SW 1271 (cell line): Measurements from ENCODE around the gene SWSAP1.
"Not testable (repeated sequence)": the region's sequence is repeated elsewhere in the genome, so short reads cannot be mapped to it uniquely, and the experiment has no call there.

Source experiments
- DNase-seq, 2 experiments: peaks; one replicate each; lab custom pipeline; 2025; lab: John Stamatoyannopoulos, UW

Gene SWSAP1, protein sequence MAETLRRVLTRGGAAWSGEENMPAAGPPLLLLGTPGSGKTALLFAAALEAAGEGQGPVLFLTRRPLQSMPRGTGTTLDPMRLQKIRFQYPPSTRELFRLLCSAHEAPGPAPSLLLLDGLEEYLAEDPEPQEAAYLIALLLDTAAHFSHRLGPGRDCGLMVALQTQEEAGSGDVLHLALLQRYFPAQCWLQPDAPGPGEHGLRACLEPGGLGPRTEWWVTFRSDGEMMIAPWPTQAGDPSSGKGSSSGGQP

DNA sequence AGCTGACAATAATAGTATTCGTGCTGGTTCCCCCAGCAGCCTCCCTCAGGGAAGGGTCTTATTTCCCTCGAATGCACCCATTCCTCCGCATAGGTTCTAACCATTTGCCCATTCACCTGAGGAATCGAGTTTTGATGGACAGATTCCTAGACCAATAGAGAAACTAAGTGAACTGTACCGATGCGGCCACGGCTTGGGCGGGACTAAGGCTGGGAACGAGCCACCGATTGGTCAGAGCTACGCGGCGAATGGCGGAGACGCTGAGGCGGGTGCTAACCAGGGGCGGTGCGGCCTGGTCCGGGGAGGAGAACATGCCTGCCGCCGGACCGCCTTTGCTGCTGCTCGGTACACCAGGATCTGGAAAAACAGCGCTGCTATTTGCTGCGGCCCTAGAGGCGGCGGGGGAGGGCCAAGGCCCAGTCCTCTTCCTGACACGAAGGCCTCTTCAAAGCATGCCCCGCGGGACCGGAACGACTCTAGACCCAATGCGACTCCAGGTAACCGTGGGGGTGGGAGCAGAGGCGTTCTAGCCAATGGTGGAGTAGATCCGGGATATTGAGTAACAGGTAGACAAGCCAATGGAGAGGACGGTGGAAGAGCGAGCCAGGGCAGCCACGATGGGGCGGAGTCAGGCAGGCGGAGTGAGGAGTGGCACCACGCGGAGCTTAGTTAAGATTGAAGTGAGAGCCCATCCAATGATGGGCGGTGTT, at the start of gene SWSAP1:
Gene SWSAP1, plus strand, starts transcription at position 234 of the 710 bp plus-strand sequence. Its CDS starts 15 bp downstream, at position 249.
- peak; percentile 98 to 100 for DNase-seq

GRCh38 chr19:11324748-11325389, 49.6 kb upstream of the SWSAP1 start:
- DNase-seq: no peak

DNA sequence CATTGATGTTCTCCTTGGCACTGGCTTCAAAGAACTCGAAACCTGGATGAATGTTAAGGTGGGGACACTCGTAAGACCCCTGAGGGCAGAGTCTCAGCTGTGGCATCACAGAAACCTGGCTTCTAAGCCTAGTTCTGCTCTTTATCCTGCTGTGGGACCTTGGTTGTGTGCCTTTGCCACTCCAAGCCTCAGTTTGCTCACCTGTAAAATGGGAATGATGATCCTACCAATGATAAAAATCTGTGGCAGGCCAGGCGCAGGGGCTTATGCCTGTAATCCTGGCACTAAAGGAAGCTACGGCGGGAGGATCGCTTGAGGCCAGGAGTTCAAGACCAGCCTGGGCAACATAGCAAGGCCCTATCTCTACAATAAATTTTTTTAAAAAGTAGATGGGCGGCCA, 48.9 kb upstream of the SWSAP1 start:
- no peak for DNase-seq

DNA sequence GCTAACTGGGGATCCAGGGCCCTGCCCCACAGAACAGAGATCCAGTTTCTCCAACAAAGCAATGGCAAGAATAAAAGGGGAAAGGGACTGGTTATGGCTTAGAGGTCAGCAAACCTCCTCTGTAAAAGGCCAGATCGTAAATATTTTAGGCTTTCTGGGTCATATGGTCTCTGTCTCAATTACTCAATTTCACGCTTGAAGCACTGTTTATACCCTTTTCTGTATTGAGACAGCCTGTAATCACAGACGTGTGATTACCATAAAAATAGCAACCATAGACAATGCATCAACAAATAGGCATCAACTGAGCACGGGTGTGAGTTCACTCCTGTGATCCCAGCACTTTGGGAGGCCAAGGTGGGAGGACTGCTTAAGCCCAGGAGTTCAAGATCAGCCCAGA, 44.3 kb upstream of the SWSAP1 start:
- DNase-seq: no peak

- no peak for DNase-seq
Measured at GRCh38 chr19:11331502-11331901, 43.0 kb upstream of the SWSAP1 start.

- no peak for DNase-seq
Measured at GRCh38 chr19:11332822-11333221, 41.6 kb upstream of the SWSAP1 start.

GRCh38 chr19:11333838-11334237, 40.6 kb upstream of the SWSAP1 start:
- peak in 1 of 2 experiments; percentile 35 for DNase-seq

- no peak for DNase-seq
Measured at GRCh38 chr19:11335449-11336146, 38.9 kb upstream of the SWSAP1 start.

- DNase-seq: no peak
Measured at GRCh38 chr19:11337080-11337479, 37.4 kb upstream of the SWSAP1 start.

- DNase-seq: no peak
Measured at GRCh38 chr19:11338121-11338520, 36.3 kb upstream of the SWSAP1 start.

GRCh38 chr19:11338569-11339253, 35.8 kb upstream of the SWSAP1 start:
- no peak for DNase-seq

DNA sequence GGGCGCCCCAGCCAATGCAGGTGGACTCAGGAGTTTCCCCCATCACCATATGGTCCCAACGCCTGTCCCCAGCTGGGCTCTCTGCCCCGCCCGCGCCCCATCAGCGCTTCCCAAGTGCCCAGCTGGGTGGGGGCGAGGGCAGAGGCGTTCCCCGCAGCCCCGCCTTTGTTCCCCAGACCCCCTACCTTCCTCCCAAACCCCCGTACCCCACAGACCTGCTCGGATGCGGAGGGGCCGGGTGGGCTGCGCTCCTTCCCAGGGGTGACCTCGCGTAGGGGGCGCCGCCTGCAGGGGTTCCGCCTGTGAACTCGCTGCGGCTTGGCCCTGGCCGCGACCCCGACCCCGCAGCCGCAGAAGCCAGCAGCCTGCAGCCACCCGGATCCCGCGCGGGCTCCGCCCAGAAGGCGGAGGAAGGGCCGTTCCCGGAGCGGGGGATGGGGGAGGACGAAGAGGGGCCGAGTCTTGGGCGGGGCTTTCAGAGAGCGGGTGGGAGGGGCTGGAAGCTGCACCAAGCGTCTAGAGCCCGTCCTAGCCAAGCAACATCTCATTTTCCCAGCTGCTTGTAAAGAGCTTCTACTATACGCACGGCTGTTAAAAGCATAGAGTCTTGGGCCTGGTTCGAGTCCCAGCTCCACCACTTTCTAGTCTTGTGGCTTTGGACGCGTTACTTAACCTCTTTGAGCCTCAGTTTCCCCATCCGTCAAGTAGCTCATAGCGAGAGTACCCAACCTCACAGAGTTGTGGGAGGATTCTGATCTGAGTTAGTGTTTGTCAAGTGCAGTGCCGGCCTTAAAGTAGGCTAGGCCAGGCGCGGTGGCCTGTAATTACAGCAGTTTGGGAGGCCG, 35.0 kb upstream of the SWSAP1 start, which contains the start of gene RAB3D:
Gene RAB3D, minus strand, starts transcription at position 404 of the 845 bp plus-strand sequence. CDS start 2,258 bp downstream, outside the sequence.
- peak; percentile 55 to 88 for DNase-seq

DNA sequence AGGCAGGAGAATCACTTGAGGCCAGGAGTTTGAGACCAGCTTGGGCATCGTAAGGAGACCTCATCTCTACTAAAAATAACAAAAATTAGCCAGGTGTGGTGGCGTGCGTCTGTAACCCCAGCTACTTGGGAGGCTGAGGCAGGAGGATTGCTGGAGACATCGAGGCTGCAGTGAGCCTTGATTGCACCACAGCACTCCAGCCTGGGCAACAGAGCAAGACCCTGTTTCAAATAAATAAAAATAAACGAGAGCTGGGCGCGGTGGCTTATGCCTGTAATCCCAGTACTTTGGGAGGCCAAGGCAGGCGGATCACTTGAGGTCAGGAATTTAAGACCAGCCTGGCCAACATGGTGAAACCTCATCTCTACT, 34.4 kb upstream of the SWSAP1 start:
- not testable (repeated sequence) for DNase-seq

DNA sequence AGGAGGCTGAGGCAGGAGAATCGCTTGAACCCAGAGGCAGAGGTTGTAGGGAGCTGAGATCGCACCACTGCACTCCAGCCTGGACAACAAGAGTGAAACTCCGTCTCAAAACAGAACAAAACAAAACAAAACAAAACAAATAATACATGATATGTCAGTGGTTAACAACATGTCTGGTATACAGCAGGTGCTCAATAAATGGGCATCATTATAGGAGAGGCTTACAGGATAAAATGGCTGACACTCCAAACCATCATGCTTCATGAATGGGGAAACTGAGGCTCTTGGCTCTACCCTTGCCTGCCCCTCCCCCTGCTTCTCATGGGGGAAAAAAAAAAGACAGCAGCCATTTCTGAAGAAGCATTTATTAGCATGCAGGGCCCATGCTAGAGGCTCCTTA, 32.0 kb upstream of the SWSAP1 start:
- no peak for DNase-seq

DNA sequence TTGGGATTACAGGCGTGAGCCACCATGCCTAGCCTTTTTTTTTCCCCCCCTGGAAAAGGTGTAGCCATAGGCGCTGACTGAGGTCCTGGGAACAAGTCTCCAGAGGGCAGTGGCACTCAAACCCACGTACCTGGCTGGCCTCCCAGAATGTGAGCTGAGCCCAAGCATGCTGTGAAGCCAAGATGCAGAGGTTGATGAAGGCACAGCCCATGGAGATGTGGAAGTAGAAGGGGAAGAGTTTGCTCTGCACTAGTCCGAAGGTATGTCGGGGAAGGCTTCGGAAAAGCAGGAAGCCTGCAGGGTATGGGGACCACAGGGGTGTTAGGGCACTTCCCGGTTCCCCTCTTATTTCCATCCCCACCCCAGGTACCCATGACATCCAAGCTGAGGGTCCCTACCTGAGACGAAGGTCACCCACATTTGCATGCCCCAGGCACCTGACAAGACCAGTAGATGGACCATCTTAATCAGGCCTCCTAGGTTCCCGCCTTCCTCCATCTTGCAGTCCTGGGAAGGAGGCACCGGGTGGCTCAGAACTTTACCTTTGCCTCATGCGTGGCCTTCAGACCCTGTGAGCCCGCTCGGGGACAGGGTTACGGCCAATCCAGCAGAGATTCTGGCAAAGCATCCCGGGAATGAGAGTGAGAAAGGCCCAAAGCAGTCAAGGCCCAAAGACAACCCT, 29.2 kb upstream of the SWSAP1 start:
- peak in 1 of 2 experiments; percentile 39 for DNase-seq

GRCh38 chr19:11346104-11346940, 28.1 kb upstream of the SWSAP1 start, which contains the start of the genes CCDC159 and TMEM205:
Gene CCDC159, plus strand, starts transcription at chr19:11346519. Its CDS starts 88 bp downstream, at chr19:11346607.
Gene TMEM205, minus strand, starts transcription at chr19:11346268. Its CDS starts 649 bp downstream, at chr19:11345619.
- DNase-seq: peak; percentile 98 to 99

DNA sequence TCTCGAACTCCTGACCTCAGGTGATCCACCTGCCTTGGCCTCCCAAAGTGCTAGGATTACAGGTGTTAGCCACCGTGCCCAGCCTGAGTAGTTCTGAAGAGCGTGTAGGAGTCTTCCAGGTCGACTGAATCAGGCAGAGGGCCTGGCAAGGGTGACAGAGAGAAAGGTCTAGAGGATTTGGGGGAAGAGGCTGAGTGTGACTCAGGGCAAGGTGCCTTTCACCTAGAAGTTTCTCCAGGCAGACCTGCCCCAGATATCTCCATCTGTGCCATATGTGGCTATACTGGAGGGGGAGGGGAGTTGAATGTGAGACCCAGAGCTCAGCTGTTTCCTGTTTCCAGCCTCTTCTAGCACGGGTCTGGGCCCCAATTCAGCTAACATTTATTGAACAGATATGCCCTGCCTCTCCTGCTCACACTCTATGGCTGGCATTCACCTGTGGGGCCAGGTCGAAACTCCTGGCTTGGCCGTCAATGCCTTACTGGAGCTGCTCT, 26.9 kb upstream of the SWSAP1 start:
- no peak for DNase-seq

GRCh38 chr19:11349171-11349570, 25.3 kb upstream of the SWSAP1 start:
- no peak for DNase-seq

DNA sequence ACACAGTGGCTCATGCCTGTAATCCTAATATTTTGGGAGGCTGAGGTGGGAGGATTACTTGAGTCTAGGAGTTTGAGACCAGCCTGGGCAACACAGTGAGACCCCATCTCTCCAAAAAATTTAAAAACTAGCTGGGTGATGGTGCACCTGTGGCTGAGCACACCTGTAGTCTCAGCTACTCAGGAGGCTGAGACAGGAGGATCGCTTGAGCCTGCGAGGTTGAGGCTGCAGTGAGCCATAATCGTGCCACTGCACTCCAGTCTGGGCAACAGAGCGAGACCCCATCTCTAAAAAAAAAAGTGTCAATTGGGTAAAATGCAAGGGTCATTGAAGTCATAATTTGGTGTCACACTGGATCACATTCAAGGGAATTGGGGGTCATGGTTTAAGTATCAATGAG, 20.4 kb upstream of the SWSAP1 start:
- not testable (repeated sequence) for DNase-seq
